GM18861 (cell line): ENCODE data around the gene TTC8.

Source experiments
- ATAC-seq: cut with Tn5 transposase; IDR thresholded peaks from one replicate; pipeline ENCODE4 v1.9.1; 2021; ENCODE audit not compliant: unreplicated experiment

TTC8 gene

DNA sequence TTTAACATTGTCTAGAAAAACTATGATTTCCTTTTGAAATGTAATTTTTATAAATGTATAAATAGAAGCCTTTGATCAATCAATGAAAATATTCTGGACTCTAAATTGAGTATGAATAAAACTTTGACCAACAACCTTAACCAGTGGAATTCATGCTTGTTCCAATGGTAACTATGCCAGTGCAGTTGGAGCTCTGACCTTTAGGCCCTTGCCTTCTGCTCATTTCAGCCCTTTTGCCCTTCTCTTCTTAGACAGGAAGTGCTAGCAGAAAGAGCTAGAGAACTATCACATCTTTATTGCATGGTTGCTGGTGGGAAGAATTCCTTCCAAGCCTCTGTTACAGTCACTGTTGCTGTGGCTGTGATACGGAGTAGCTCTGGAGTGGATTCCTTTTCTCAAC lies 39.7 kb downstream of the TTC8 start:
- no peak for ATAC-seq

DNA sequence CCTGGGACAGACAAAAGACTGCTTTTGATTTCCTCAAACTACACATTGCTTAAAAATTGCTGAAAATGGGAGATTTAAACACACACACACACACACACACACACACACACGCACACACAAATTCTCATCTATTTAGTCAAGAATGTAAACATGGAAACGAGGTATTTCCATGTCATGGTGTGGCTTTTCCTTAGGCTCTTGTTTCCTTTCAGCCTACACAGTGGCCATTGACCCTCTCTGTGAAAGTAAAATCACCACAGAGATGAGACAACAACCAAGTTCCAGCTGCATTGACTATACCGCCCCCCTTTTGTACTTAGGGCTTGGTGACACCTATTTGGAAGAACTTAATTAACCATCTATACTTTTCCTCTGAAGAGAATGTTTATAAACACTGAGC lies 41.9 kb downstream of the TTC8 start:
- ATAC-seq = no peak

DNA sequence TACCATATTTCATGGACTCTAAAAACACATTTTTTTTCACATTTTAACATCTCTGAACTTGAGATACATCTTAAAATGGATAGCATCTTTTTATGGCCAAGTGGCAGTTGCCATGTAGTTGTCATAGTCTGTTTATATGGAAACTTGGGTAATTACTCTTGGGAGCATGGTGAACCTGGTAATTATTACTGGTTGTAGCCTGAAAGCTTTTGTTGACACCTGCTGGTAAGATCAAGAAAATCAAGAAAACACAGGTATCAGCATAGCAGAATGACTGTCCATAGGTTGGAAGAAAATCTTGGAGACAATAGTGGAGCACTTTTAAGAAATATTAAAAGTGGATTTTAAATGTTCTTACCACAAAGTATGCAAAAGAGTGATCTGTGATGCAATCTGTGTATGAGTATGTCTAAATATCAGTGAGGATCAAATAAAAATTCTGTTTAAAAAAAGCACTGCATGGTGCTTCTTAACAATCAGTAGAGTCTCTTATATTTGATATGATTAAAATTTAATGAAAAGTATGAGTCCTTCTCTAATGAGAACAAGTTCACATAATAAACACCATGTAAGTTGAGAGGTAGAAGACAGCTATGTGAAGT lies 44.2 kb downstream of the TTC8 start:
- peak; percentile 59 for ATAC-seq

DNA sequence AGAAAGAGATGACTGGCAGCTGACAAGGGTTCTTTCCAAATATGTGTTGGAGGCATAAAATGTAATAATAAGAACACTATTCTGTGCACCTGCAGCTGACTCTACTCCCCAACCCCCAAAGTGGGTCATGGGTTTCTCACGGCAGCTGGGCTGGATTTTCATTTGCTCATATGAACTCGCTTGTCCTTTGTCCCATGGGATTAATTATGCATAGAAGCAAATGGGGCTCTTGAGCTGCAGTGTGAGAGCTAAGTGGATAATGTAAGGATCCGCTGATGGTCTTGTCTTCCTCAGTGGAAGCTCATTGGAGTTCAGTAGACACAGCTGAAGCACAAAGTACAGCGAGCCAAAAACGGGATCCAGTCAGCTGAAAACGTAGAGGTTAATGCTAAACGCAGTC lies 46.3 kb downstream of the TTC8 start:
- no peak for ATAC-seq

DNA sequence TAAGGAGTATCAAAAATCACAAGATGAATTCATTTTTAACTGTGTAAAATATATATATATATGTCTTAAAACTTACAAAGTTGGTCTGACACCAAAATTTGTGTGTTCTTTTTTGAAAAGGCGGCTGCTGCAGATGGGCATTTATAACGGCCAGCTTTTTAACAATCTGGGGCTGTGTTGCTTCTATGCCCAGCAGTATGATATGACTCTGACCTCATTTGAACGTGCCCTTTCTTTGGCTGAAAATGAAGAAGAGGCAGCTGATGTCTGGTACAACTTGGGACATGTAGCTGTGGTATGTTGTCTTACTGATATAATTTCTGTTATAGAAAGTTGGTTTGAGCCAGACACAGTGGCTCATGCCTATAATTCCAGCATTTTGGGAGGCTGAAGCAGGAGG lies 47.0 kb downstream of the TTC8 start:
- no peak for ATAC-seq

DNA sequence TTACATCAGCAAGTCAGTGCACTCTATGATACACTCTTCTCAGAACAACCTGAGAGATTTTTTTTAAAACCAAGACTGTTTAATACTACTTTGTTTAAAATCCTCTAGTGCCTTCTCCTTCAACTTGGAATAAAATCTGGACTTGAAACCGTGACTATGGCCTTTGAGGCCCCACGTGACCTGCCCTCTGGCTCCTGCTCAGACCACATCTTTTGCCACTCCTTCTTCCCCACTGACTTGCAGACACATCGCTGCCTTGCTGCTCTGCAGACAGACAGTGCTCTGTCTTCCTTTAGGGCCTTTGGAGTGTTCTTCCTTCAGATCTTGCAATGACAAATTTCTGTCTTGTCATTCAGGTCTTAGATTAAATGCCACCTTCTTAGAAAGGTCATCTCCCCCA lies 48.5 kb downstream of the TTC8 start:
- ATAC-seq = no peak

DNA sequence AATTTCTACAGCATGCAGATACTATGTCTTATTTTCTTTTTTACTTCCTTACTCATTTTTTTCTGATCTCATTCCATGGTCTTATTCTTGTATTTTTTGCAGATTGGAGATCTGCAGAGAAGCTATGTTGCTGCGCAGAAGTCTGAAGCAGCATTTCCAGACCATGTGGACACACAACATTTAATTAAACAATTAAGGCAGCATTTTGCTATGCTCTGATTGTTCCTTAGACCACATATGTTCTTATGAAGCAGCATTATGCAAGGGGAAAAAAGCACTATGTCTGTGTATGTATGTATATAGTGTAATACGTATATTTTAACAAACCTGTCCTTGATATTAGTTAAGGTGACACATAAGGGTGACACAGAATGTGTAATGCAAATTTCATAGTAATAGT lies 52.7 kb downstream of the TTC8 start:
- ATAC-seq = no peak

DNA sequence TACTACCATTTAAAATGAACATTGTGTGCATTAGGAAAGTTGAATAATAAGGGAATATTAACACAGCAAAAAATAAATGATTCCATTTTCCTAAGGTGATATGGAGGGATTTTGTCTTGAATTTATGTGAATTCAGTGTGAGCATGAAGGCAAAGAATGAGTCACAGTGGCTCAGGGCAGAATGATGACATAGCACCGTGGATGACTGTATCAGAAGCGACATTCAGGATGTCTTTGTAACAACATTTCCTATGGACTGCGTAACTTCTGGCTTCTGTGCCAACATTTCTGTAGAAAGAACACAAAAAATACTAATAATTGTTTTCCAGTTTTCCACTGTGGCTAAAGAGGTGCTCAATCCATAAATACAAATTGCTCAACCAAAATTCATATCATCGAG lies 54.6 kb downstream of the TTC8 start:
- ATAC-seq = no peak

DNA sequence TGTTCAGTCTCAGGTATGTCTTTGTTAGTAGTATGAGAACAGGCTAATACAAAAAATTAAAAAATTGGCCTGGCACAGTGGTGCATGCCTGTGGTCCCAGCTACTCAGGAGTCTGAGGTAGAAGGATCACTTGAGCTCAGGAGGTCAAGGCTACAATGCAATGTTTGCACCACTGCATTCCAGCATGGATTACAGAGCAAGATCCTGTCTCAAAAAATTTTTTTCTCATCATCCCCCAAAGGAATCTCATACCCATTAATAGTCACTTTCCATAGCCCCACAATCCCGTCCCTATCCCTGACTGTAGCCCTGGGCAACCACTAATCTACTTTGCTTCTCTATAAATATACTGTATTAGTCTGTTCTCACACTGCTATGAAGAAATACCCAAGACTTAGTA lies 57.8 kb downstream of the TTC8 start:
- ATAC-seq = no peak

DNA sequence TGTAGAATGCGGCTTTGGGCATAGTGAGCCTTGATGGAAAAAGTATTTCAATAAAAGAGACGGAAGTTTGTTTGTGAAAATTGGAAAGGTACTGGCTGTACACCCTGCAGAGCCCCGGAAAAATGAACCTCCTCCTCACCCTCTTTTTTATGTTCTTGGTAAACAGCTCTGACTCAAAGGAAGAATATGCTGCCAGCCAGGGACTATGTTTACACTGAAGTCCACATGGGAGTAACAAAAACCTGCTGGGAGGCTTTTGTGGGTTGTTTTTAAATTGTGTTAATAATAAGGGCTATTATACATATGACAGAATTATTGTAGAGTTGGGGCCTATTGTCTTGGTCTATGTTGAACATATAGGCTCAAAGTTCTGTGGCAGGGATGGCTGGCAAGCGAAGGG lies 70.7 kb downstream of the TTC8 start:
- ATAC-seq = no peak

DNA sequence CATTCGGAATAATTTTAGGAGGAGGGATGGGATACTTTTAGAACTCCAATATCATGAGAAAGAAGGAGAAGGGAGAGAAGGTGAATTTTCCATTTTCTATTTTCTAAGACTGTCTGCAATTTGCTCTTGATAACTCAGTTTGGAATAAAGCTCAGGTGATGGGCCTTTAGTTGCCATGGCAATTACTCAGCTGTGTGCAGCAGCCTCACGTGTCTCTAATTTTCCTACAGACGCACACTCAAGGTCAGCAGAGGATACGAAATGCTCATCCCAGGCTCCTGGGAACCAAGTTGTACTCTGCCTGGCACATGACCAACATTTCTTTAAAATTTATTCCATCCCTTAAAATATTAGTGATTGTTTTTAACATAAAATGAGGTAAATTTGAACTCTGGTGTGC lies 76.7 kb downstream of the TTC8 start:
- no peak for ATAC-seq

DNA sequence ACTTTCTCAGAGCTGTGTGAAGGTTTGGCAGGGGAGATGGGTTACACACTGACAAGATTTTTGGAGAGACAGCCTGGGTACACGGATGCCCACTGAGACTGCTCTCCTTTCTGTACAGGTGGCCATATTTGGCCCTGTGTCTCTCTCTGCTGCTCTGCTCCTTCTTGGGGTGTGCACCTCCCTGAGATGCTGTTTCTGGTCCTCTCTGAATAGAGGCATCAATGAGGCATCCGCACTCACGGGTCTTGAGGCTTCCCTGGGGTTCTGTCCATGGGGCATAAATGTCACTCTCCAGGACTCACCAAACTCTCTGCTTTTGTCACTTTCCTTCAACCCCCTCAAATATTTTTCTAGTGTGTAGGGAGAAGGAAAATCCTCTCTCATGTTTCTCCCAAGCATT lies 77.5 kb downstream of the TTC8 start:
- ATAC-seq = no peak

DNA sequence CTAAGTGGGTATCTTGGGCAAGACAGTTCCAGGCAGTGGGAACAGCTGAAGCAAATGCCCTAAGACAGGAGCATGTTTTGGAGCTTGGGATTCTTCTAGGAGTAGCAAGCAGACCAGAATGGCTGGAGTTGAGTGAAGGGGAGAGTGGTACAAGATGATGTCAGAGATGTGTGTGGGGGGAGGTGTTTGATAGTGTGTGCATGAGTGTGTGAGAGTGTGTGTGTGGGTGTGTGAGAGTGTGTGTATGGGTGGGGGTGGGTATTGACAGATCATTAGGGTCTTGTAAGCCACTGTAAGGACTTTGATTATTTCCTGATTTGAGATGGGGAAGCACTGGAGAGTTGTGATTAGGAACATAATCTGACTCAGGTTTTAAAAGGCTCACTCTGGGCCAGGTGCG lies 78.4 kb downstream of the TTC8 start:
- no peak for ATAC-seq

DNA sequence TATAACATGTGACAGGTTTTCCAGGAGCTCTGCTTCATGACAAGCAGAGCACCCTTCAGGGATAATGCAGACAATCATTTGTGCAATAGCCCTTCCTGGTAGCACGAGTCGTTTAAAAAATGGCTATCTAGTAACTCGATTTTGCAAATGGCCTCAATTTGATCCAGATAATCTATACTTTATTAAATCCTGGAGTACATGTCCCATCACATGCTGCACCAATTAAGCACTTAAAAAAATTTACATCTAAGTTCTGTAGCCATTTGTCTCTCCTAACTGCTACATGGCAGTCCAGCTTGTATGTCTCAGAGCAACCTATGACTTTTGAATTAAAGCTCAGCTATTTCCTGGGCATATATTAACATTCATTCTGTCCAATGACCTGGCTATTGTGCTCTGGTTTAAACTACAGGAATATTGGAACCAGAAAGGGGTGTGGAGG lies 79.8 kb downstream of the TTC8 start:
- ATAC-seq = no peak

DNA sequence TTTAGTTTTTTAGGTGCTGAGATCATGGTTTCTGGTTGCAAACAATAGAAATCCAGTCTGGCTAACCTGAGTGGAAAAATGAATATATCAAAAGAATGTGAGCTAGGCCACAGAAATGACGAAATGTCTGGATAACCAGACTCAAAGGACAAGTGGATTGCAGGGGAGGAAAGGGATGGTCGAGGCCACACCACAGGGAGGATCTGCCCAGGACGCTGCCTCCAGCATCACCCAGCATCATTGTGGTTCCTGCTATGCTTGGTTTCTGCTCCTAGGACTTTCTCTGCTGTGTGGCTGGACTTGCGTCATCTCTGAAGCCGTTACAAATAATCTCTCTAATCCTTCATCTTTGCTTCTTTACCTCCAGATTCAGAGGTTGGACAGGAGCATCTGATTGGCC lies 80.4 kb downstream of the TTC8 start:
- no peak for ATAC-seq

DNA sequence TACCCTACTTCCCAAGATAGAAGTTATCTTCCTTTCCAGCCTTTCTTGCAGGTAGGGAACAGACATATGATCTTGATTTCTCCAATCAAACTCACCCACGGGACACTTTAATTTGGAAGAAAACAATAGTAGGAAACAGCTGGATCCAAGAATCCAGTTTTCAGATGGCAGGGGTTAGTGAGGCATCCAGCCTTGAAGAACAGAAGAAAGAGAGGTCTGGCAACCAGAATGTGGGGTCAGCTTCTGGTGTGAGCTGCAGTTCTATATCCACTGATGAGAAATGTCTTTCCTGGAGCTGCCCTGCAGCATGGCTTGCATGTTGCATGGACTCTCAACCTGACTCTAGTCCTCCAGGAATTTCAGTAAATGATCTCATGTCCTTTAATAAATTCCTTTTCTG lies 83.8 kb downstream of the TTC8 start:
- ATAC-seq = no peak

DNA sequence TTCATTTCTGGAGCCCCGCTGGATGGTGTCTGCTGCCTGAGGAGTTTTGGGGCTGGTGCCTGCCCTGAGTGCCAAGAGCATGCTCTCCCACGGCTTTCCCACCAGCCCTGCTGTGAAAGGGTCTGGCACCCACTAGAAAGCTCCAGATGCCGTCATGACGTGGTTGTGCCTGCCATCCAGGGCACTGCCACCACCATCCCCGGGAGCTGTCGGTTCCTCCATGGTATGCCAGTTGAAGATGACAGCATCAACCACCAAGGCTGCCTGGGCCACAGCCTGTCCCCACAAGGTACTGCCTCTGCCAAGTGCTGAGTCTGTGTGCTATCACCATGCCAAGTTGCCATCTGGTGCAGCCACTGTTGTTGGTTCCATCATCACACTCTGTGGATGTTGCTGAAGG lies 85.9 kb downstream of the TTC8 start:
- ATAC-seq = no peak

DNA sequence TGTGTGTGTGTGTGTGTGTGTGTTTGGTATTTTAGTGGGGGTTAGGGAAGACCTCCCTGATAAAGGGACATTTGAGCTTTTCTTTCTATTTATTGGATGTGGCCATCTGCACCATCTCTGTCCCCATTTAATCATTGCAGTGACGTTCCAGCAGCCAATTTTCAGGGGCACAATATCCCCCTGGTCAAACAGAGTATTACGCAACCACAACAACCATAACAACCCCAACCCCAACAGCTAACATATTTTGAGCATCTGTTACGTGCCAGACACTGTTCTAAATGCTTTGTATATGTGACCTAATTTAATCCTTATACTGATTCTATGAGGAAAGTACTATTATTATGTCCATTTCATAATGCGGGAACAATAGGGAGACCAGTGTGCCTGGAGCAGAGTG lies 87.4 kb downstream of the TTC8 start:
- ATAC-seq = no peak

DNA sequence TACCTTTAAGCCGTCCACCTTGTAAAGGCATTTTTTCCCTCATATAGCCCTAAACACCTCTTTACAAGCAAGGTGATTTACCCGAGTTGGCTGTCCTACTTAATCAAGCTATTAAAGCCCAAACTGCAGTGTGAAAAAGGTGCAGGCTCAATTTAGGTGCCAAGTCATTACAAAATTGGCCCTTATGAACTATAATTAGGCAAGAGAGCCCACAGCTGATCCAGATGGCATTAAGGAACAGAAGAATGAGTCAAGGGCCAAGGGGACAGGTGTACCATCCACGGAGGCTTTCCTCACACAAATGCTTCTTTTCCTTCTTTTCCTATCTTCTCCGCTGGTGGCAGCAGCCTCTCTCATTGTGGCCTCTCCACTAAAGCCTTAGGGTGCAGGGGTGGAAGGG lies 90.5 kb downstream of the TTC8 start:
- ATAC-seq = no peak

DNA sequence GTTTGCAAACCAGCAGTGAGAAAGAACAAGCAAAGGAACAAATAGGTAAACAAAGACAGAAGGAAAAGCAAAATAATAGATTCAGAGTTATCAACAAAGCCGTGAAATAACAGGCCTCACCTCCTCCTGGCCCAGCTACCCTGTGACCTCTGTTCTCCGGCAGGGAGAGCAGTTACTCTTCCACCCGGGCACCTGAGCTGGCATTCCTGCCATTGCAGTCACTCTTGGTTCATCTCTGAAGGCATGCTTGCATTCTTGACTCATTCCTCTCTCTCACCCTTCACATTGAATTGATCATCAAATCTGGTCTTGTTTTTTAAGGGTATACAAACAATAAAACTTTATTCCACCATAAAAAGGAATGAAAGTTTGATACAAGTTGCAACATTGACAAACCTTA lies 95.1 kb downstream of the TTC8 start:
- ATAC-seq = no peak
